DOHH2 (cell line): ENCODE data around the gene ATP8B3.

Experiments
- CTCF ChIP-seq: fragments of 200-600 bp; sonication (generic); IDR thresholded peaks from one replicate; pipeline ENCODE4 v1.5.1; 2014; ENCODE audit warnings: antibody characterized with exemption, mild to moderate bottlenecking, low read depth, low read length; ENCODE audit not compliant: poor library complexity, severe bottlenecking
- EZH2phosphoT487 ChIP-seq: fragments of 200-600 bp; sonication (generic); IDR thresholded peaks from 2 replicates; pipeline ENCODE4 v1.6.1; 2017; ENCODE audit warnings: borderline replicate concordance, mild to moderate bottlenecking, antibody characterized with exemption, low read length, moderate library complexity, mixed read lengths

DNA sequence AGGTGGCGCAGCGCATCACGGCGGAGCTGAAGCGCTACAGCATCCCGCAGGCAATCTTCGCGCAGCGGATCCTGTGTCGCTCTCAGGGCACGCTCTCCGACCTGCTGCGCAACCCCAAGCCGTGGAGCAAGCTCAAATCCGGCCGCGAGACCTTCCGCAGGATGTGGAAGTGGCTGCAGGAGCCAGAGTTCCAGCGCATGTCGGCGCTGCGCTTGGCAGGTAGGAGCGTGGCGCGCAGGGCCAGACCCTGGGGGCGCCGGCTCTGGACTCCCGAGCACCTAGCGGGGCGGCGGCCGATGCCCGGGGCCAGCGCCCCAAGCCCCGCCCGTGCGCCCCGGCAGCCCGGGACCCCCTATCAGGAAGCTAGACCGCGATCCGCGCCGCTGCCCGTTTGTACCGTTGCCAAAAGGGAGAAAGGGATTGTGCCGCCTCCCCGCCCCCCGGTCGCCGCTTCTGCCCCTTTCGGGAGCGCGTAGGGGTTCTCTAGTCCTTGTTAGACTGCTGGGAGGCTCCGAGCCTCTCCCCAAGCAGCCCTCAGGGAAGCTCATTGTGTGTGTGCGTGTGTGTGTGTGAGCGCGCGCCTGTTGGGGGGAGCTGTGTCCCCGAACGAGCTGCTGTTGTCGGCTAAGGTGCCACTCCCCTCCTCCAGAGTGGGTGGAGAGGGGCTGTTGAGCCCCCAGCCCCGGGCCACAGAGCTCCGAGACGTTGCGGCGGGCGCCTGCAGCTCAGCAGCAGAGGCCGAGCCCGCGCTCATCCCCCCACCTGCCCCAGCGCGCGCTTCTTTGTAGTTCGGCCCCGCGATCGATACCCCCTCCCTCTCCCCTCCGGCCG, 57.2 kb downstream of the ATP8B3 start:
- TF ChIP-seq CTCF (no peak), EZH2phosphoT487 (no peak)
